Body of pancreas (tissue), 4 donors: Measurements from ENCODE around the gene UBAP2.

Source experiments
- CTCF ChIP-seq, 7 experiments: fragments of 450-650 bp in 4 of 7; fragments of 200-600 bp in 3 of 7; sonication (generic) in 3 of 7; IDR thresholded peaks; one replicate each; pipeline ENCODE4 v1.5.1; 2016 to 2019; ENCODE audit warnings: antibody characterized with exemption in 7 of 7
- POLR2A ChIP-seq, 3 donors: fragments of 450-650 bp; IDR thresholded peaks; one replicate each; pipeline ENCODE4 v1.6.1; 2016; ENCODE audit warnings: antibody characterized with exemption in 3 of 3, mild to moderate bottlenecking in 2 of 3

DNA sequence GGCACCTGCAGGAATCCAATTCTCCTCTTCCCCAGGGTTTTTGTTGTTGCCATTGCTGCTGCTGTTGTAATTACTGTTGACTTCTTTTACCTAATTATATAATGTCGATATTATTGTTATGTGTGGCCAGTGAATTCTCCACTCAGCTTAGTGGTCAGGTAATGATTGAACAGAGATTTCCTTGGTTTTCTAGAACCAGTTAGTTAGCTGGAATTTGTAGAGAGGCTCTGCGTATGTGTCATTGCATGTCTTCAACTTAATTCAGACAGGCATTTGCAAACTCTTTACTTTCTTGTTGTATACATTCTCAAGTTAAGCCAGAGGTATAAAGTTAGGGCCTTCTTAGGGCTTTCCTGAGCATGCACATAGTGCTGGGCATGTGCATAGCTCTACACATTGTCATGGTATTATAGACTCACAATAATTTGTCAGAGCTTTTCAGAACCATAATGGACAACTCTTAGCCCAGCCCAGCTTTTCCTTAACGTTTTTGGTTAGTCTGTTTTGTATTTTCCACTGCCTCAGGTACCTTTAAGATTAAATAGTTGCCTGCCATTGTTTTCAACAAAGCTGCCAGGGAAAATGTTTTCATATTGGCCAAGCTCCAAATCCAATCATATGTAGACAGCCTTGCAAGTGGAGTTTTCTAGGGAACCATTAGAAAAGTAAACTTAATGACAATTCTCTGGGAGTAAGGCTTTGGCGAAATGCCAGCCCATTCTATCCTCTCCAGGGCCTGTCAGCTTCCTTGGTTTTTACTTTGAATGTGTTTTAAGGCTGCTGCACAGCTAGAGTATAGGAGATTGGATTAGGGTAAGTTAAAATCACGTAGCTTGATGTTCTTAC is 163.6 kb downstream of the UBAP2 start:
- no peak for TF ChIP-seq CTCF (IDR thresholded peaks at IDR 0.05)
- TF ChIP-seq POLR2A (IDR thresholded peaks at IDR 0.05) = no peak
